ENCODE measurements around the gene COQ4.
"Not testable (repeated sequence)": the region's sequence is repeated elsewhere in the genome, so short reads cannot be mapped to it uniquely, and the experiment has no call there.

Gene COQ4

DNA sequence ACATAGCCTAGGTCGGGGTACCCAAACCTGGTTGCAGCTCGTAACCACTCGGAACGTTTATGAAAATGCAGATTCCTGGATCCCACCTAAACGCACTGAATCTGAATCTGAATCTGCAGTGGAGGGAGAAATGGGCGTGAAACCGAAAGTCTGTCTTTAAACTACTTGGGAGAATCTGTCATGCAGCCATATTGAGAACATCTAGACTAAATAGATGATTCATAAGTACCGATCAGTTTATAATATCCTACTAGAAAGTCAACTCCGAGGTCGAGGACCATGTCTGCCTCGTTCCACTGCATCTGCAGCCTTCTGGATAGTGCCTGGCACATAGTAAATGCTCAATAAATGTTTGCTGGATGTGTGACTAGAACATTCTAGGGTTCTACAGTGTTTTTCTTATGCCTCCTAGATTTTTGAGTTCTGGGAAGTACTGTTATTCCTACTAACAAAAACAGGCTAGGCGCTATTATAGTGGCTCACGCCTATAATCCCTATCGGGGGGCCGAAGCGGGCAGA is 632 bp downstream of the COQ4 start:
- DNase-seq = no peak
- peaks cover 34% of the 10 kb centered on the region for H3K4me1 Mint-ChIP-seq (ENCODE audit: low read depth)
- H3K4me3 Mint-ChIP-seq = peak overlapping the region; percentile 92
- H3K27ac Mint-ChIP-seq = peak overlapping the region; percentile 100
- H3K36me3 Mint-ChIP-seq (ENCODE audit: low read depth) = peaks cover 75% of the 10 kb centered on the region
- no peaks in the 10 kb centered on the region for H3K27me3 Mint-ChIP-seq
- no peaks in the 10 kb centered on the region for H3K9me3 Mint-ChIP-seq

DNA sequence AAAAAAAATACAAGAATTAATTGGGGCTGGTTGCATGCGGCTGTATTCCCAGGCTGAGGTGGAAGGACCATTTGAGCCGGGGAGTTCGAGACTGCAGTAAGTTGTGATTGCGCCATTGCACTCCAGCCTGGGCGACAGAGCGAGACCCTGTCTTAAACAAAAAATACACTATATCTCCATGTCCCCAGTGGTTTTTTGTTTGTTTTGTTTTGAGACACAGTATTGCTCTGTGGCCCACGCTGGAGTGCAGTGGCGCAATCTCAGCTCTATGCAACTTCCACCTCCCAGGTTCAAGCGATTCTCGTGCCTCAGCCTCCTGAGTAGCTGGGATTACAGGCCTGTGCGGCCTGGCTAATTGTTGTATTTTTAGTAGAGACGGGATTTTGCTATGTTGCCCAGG is 1.2 kb downstream of the COQ4 start:
- Mint-ChIP-seq H3K27ac (peak overlapping the region; percentile 100), H3K9me3 (no peaks in the 10 kb centered on the region), H3K27me3 (no peaks in the 10 kb centered on the region), H3K4me1 (ENCODE audit: low read depth) (peaks cover 34% of the 10 kb centered on the region), H3K36me3 (ENCODE audit: low read depth) (peaks cover 76% of the 10 kb centered on the region), H3K4me3 (peak overlapping the region; percentile 92)
- no peak for DNase-seq

DNA sequence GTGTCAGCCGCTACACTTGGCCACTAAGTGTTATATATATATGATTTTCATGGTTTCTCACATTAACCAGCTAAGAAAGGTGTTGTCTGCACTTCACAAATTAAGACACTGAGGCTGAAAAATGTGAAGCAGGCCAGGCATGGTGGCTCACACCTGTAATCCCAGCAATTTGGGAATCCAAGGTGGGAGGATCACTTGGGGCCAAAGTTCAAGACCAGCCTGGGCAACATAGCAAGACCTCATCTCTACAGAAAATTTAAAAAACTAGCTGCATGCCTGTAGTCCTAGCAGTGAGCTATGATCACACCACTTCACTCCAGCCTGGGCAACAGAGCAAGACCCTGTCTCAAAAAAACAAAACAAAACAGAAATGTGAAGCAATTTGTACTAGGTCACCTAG is 1.8 kb downstream of the COQ4 start:
- no peak for DNase-seq
- peaks cover 76% of the 10 kb centered on the region for H3K36me3 Mint-ChIP-seq (ENCODE audit: low read depth)
- peak overlapping the region; percentile 100 for H3K27ac Mint-ChIP-seq
- H3K9me3 Mint-ChIP-seq = no peaks in the 10 kb centered on the region
- no peaks in the 10 kb centered on the region for H3K27me3 Mint-ChIP-seq
- H3K4me3 Mint-ChIP-seq = peak overlapping the region; percentile 92
- H3K4me1 Mint-ChIP-seq (ENCODE audit: low read depth) = peaks cover 34% of the 10 kb centered on the region

DNA sequence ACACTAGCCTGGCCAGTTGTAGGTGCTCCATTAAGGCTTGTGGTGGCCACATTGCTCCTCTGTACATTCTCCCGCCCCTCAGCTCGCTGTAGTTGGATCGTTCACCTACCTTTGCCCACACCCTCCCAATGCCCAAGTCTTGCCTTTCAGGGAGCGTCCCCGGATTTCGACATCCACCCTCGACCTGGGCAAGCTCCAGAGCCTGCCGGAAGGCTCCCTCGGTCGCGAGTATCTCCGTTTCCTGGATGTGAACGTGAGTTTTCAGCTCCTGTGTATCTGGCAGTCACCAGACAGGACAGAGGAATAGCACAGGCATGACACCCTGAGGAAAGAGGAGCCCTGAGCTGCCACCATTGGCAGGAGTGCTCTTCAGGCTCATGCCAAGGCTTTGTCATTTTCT is 3.0 kb downstream of the COQ4 start:
- H3K27ac Mint-ChIP-seq = peak overlapping the region; percentile 47
- peaks cover 34% of the 10 kb centered on the region for H3K4me1 Mint-ChIP-seq (ENCODE audit: low read depth)
- H3K9me3 Mint-ChIP-seq = no peaks in the 10 kb centered on the region
- no peak overlapping the region for H3K4me3 Mint-ChIP-seq
- no peaks in the 10 kb centered on the region for H3K27me3 Mint-ChIP-seq
- no peak for DNase-seq
- peaks cover 72% of the 10 kb centered on the region for H3K36me3 Mint-ChIP-seq (ENCODE audit: low read depth)

DNA sequence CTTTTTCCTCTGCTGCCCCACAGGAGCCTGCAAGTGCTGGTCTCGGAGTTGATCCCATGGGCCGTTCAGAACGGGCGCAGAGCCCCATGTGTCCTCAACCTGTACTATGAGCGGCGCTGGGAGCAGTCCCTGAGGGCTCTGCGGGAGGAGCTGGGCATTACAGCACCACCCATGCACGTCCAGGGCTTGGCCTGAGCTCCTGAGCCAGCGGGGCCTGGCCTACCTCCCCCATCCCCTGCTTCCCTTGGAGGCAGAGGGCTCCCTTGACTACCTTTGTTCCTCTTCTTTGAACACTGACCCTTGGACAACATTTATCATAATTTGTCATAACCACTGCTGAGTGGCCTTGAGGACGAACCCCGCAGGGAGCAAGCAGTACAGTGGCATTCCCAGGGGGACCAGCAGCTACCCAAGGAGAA is 10.8 kb downstream of the COQ4 start:
- Mint-ChIP-seq H3K4me3 (no peak overlapping the region), H3K36me3 (ENCODE audit: low read depth) (peaks cover 54% of the 10 kb centered on the region), H3K9me3 (no peaks in the 10 kb centered on the region), H3K27me3 (no peaks in the 10 kb centered on the region), H3K27ac (peak overlapping the region; percentile 68), H3K4me1 (ENCODE audit: low read depth) (no peaks in the 10 kb centered on the region)
- no peak for DNase-seq

DNA sequence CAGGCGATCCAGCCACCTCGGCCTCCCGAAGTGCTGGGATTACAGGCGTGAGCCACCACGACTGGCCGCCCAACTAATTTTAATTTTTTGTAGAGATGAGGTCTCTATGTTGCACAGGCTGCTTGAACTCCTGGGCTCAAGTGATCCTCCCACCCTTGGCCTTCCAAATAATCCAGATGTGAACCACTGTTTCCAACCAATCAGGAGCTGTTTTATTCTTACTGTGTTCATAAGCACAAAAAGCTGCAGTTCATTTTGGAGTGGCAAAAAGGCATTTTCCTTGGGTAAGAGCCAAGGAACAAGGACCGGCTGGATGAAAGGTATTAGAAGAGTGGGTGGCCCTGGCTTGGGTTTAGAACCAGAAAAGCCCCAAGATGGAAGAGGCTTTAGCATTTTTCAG is 12.5 kb downstream of the COQ4 start:
- no peak for DNase-seq
- peaks cover 6% of the 10 kb centered on the region for H3K4me1 Mint-ChIP-seq (ENCODE audit: low read depth)
- no peak overlapping the region for H3K4me3 Mint-ChIP-seq
- no peaks in the 10 kb centered on the region for H3K27me3 Mint-ChIP-seq
- no peaks in the 10 kb centered on the region for H3K9me3 Mint-ChIP-seq
- peaks cover 43% of the 10 kb centered on the region for H3K36me3 Mint-ChIP-seq (ENCODE audit: low read depth)
- no peak overlapping the region for H3K27ac Mint-ChIP-seq

DNA sequence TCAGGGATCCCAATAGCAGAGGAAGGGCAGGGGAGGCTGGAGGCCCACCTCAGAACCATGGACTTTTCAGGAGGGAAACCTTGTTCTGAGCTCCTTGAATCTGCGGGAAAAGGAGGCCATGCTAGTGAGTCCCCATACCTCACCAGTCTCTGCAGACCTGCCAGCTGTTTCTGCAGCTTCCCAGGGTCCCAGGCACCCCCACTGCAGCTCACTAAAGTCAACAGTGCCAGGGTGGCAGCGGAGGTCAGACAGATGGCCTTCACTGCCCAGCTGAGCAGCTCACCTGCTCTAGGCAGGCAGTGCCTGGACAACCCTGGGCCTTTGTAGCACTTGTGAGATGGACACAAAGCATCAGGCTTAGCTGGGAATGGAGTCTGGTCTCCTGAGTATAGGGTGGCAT is 13.3 kb downstream of the COQ4 start:
- H3K36me3 Mint-ChIP-seq (ENCODE audit: low read depth) = peaks cover 42% of the 10 kb centered on the region
- H3K27me3 Mint-ChIP-seq = no peaks in the 10 kb centered on the region
- no peak for DNase-seq
- no peak overlapping the region for H3K4me3 Mint-ChIP-seq
- H3K4me1 Mint-ChIP-seq (ENCODE audit: low read depth) = peaks cover 6% of the 10 kb centered on the region
- H3K9me3 Mint-ChIP-seq = no peaks in the 10 kb centered on the region
- H3K27ac Mint-ChIP-seq = no peak overlapping the region

DNA sequence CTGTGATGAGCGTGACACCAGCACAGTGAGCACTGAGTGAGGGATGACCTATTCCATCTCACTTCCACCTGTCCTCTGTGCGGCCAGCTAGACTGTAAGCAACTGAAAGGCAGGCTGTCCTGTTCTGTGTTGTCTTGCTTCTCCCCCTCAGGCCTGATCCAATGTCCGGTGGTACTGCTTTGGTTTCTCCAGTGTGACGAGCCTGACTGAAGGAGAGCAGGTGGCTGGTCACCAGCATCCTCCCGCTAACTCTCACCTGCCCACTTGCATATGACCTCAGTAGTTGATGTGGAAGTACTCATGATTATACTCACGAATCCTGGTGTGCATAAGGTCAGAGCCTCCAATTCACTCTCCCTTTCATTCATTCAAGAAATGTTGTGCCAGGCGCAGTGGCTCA is 15.3 kb downstream of the COQ4 start:
- Mint-ChIP-seq H3K36me3 (ENCODE audit: low read depth) (peaks cover 38% of the 10 kb centered on the region), H3K27ac (peak overlapping the region; percentile 57), H3K9me3 (no peaks in the 10 kb centered on the region)

DNA sequence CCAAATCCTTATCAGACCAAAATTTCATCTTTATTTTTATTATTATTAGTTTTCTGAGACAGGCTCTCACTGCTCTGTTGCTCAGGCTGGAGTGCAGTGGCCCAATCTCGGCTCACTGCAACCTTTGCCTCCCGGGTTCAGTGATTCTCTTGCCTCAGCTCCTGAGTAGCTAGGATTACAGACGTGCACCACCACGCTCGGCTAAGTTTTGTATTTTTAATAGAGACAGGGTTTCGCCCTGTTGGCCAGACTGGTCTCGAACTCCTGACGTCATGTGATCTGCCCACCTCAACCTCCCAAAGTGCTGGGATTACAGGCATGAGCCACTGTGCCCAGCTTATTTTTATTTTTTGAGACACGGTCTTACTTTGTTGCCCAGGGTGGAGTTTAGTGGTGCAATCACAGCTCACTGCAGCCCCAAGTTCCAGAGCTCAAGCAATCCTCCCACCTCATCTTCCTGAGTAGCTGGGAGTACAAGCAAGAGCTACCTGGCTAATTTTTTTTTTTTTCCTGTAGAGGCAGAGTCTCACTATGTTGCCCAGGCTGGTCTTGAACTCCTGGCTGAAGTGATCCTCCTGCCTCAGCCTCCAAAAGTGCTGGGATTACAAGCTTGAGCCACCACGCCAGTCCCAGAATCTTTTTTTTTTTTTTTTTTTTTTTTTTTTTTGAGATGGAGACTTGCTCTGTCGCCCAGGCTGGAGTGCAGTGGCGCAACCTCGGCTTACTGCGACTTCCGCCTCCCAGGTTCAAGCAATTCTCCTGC is 16.4 kb downstream of the COQ4 start:
- peak overlapping the region; percentile 85 for H3K4me3 Mint-ChIP-seq
- H3K36me3 Mint-ChIP-seq (ENCODE audit: low read depth) = peaks cover 38% of the 10 kb centered on the region
- H3K27me3 Mint-ChIP-seq, DNase-seq, H3K9me3 Mint-ChIP-seq: not testable (repeated sequence)
- H3K27ac Mint-ChIP-seq = peak overlapping the region; percentile 91
- H3K4me1 Mint-ChIP-seq (ENCODE audit: low read depth) = peaks cover 12% of the 10 kb centered on the region

More for the DNA sequence above, 15.3 kb downstream of the COQ4 start:
- Mint-ChIP-seq H3K27me3 (no peaks in the 10 kb centered on the region), H3K4me3 (no peak overlapping the region), H3K4me1 (ENCODE audit: low read depth) (peaks cover 12% of the 10 kb centered on the region)
- no peak for DNase-seq

DNA sequence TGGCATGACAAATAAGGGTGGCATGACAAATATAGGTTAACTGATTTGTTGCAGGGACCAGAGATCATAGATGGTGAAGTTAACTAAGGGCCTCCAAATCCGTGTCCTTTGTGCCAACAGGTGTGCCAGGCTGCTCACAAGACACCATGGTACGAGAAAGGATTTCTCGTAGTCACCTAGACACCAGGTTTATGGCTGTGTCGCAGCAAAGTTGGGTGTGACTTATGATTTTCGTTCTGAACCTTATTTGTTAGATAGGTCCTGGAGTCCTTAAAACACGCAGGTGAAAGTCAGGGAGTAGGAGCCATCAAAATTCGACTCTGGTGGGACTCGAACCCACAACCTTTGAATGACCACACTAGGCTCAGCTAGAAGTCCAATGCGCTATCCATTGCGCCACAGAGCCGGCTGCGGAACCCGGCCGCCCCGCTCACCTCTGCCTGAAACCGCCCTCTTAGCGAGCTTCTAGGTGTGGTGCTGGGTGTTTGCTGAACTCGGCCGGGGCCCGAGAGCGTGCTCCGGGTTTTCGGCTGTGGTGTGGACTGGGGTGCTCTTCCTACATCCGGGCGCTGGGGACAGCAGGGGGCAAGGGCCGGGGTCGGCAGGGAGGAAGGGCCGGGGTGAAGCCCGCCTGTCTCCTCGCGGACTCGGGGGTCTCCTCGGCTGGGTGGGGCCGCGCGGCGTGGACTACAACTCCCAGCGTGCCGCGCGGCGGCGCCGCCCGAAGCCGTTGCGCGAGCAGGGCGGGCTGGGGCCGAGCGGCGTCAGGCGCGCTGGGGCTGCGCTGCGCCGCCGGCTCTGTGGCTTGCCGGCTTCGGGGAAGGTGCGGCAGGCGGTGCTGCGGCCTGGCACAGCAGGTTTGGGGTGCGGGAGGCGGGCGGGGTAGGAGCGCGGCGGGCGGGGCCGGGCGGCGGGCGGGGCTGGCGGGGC is 17.4 kb downstream of the COQ4 start, which contains the start of gene SLC27A4:
Gene SLC27A4, plus strand, starts transcription at position 767 of the 930 bp plus-strand sequence. CDS start 2,606 bp downstream, outside the sequence.
- Mint-ChIP-seq H3K4me1 (ENCODE audit: low read depth) (peaks cover 12% of the 10 kb centered on the region), H3K36me3 (ENCODE audit: low read depth) (peaks cover 40% of the 10 kb centered on the region), H3K9me3 (no peaks in the 10 kb centered on the region), H3K27me3 (no peaks in the 10 kb centered on the region), H3K4me3 (peak within 1 kb of the TSS; percentile 85), H3K27ac (peak within 1 kb of the TSS; percentile 91)
- DNase-seq = peak; percentile 86

DNA sequence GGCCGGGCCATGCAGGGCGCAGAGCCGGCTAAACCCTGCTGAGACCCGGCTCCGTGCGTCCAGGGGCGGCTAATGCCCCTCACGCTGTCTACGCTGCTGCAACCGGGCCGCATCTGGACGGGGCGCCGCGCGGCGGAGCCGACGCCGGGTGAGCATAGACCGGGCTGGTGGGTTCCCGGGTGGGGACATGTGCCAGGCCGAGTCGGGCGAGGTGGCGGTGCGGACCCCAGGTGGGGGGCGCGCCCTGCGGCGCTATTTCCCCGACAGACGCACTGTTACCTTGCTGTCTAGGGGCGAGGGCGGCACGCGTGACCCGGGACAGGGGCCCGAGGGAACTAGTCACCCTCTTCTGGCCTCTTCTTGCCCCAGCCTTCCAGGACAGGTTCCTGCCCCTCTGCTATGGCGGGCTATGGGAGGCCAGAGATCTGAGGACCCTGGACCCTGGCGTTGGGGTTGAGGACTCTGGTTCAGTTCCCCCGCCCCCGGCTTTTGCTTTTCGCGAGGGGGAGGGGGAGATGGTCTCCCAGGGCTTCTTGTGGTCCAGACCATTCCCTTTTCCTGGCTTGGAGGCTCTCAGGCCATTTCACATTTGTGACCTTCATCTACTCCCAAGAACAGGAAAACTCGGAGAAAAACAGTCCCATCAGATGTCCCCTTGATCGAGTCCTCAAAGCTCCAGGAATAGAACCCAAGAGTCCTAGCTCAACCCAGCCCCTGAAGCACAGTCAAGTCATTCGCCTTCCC is 18.2 kb downstream of the COQ4 start:
- no peak for DNase-seq
- H3K36me3 Mint-ChIP-seq (ENCODE audit: low read depth) = peaks cover 48% of the 10 kb centered on the region
- no peaks in the 10 kb centered on the region for H3K27me3 Mint-ChIP-seq
- peak overlapping the region; percentile 85 for H3K27ac Mint-ChIP-seq
- peak overlapping the region; percentile 85 for H3K4me3 Mint-ChIP-seq
- no peaks in the 10 kb centered on the region for H3K9me3 Mint-ChIP-seq
- peaks cover 12% of the 10 kb centered on the region for H3K4me1 Mint-ChIP-seq (ENCODE audit: low read depth)

DNA sequence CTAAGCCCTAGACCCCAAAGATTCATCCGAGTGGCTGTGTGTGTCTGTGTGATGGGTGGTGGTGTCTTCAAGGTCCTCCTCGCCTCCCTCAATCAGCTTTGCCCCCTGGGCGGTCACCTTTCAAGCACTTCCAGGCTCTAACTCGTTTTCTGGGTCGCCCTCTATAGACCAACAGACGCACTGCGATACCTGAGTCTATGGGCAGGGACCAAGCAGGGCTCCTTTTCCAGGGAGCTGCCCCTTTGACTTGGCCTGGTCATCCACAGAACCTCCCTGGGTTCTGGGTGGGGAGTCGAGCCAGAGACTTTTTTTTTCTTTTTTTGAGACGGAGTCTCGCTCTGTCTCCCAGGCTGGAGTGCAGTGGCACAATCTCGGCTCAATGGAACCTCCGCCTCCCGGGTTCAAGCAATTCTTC is 18.8 kb downstream of the COQ4 start:
- Mint-ChIP-seq H3K9me3 (no peaks in the 10 kb centered on the region), H3K36me3 (ENCODE audit: low read depth) (peaks cover 53% of the 10 kb centered on the region), H3K27ac (peak overlapping the region; percentile 85), H3K27me3 (no peaks in the 10 kb centered on the region), H3K4me3 (peak overlapping the region; percentile 85), H3K4me1 (ENCODE audit: low read depth) (peaks cover 12% of the 10 kb centered on the region)
- peak; percentile 78 for DNase-seq

DNA sequence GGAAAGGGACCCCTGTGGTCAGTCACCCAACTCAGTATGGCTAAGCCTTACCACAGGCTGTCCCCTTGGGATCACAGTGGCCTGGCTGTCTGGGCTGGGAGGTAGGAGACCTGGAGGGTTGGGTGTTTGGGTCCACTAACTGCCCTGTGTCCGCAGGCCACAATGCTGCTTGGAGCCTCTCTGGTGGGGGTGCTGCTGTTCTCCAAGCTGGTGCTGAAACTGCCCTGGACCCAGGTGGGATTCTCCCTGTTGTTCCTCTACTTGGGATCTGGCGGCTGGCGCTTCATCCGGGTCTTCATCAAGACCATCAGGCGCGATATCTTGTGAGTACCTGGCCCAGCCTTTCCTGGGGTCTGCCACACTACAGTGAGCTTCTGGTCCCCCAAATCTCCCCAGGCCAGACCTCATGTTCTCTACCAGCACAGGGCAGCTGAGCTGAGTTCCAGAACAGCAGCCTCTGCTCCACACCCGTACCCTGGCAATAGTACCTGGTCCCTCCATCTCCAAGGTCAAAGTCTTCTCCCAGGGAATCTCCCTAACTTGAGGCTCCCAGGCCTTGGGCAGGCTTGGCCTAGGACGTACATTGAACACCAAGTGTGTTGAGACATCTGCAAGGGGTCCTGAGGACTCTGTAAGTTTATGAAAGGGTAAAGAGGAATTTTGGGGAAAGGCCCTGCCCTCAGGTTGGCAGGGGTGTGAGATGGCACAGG is 20.5 kb downstream of the COQ4 start:
- H3K4me1 Mint-ChIP-seq (ENCODE audit: low read depth) = peaks cover 12% of the 10 kb centered on the region
- H3K27ac Mint-ChIP-seq = no peak overlapping the region
- H3K9me3 Mint-ChIP-seq = no peaks in the 10 kb centered on the region
- H3K4me3 Mint-ChIP-seq = no peak overlapping the region
- H3K27me3 Mint-ChIP-seq = no peaks in the 10 kb centered on the region
- peaks cover 67% of the 10 kb centered on the region for H3K36me3 Mint-ChIP-seq (ENCODE audit: low read depth)
- DNase-seq = no peak

Measured in activated T-cell treated with anti-CD3 and anti-CD28 coated beads, Interleukin-2, amount 50 U/mL, for 24 hours (primary cell).